PC-9 (cell line): Measurements from ENCODE around the gene ADGB.

Source experiments
- CTCF ChIP-seq: fragments of 200-600 bp; sonication (generic); conservative IDR thresholded peaks from 2 replicates; pipeline ENCODE4 v1.6.1; 2017; ENCODE audit warnings: mixed run types, antibody characterized with exemption, mild to moderate bottlenecking, moderate library complexity
- EZH2 ChIP-seq: fragments of 200-600 bp; sonication (generic); IDR thresholded peaks from 2 replicates; pipeline ENCODE4 v1.8.0; 2017; ENCODE audit warnings: antibody characterized with exemption, low read depth

GRCh38 chr6:146795479-146796133 is 196.8 kb downstream of the ADGB start:
- TF ChIP-seq CTCF: no peak
- no peak for TF ChIP-seq EZH2
